ENCODE data around the gene ZBTB7C. TPM values are rescaled to one million over a fixed set of nuclear protein-coding genes. Genes with fewer than 3 reads are reported as not detected.

Gene ZBTB7C
- total RNA-seq, 1 donor from 2014 or later, result 0.61 TPM

DNA sequence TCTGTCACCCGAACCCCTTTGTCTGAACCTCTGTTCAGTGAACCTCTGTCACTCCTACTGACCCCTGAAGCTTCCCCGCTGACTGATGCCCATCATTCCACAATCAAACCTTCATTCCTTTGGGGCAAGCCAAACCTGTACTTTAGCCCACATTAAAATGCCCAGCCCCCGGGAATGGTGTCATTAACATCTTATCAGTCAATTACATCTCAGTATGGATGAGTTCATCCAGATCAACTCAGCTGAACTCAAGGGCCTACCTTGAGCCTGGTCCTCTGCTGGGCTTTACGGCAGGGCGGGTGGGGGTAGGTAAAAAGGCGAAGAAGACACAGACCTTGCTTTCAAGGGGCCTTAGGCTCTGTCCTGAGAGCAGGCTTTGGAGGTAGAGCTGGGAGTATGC lies 324.3 kb downstream of the ZBTB7C start:
- TF ChIP-seq, protein P1, sequence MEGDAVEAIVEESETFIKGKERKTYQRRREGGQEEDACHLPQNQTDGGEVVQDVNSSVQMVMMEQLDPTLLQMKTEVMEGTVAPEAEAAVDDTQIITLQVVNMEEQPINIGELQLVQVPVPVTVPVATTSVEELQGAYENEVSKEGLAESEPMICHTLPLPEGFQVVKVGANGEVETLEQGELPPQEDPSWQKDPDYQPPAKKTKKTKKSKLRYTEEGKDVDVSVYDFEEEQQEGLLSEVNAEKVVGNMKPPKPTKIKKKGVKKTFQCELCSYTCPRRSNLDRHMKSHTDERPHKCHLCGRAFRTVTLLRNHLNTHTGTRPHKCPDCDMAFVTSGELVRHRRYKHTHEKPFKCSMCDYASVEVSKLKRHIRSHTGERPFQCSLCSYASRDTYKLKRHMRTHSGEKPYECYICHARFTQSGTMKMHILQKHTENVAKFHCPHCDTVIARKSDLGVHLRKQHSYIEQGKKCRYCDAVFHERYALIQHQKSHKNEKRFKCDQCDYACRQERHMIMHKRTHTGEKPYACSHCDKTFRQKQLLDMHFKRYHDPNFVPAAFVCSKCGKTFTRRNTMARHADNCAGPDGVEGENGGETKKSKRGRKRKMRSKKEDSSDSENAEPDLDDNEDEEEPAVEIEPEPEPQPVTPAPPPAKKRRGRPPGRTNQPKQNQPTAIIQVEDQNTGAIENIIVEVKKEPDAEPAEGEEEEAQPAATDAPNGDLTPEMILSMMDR (conservative IDR thresholded peaks at IDR 0.05), result no peak
- H3K36me3 Mint-ChIP-seq (ENCODE audit: low read depth), result no peaks in the 10 kb centered on the region
- no peak overlapping the region for H3K27ac Mint-ChIP-seq (ENCODE audit: unreplicated experiment)
- peaks cover 6% of the 10 kb centered on the region for H3K4me1 Mint-ChIP-seq
- no peaks in the 10 kb centered on the region for H3K27me3 Mint-ChIP-seq (ENCODE audit: low read depth)
- no peak for DNase-seq (ENCODE audit: low read depth, low spot score)
- no peaks in the 10 kb centered on the region for H3K9me3 Mint-ChIP-seq
- H3K4me3 Mint-ChIP-seq, result no peak overlapping the region

DNA sequence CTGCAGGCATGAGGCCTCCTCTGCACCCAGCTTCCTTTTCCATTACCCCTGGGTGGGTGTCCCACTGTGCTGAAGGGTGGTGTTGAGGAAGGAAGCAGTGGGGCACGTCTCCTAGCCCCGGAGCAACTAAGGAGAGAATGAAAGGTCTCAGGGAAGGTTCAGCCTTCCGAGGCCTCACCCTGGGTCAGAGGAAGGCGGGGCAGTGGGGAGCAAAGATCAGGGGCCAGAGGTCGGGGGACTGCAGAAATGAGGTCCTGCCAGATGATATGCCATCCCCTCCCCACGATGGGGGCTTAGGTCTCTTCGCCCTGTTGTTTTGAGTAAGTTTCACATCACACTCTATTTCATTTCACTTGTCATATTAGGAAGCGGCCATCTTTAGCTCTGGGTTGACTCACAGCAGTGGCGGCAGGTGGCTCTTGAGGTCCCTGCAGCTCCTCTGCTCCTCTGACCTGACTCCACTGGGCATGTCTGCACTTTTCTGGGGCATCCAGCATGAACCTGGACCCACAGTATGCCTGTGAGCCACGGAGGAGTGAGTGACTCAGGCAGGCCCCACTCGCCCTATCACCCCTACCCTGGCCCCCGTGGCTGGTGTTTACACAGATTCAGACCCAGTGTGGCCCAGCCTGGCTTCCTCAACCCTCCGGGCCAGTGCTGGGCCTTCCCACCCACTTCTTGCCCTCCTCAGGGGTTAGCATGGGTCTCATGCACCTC lies 325.0 kb downstream of the ZBTB7C start:
- DNase-seq (ENCODE audit: low read depth, low spot score), result no peak
- H3K4me3 Mint-ChIP-seq, result no peak overlapping the region
- no peaks in the 10 kb centered on the region for H3K9me3 Mint-ChIP-seq
- peaks cover 6% of the 10 kb centered on the region for H3K4me1 Mint-ChIP-seq
- H3K27ac Mint-ChIP-seq (ENCODE audit: unreplicated experiment), result no peak overlapping the region
- TF ChIP-seq, protein P1 (conservative IDR thresholded peaks at IDR 0.05), result no peak
- H3K27me3 Mint-ChIP-seq (ENCODE audit: low read depth), result no peaks in the 10 kb centered on the region
- H3K36me3 Mint-ChIP-seq (ENCODE audit: low read depth), result no peaks in the 10 kb centered on the region

DNA sequence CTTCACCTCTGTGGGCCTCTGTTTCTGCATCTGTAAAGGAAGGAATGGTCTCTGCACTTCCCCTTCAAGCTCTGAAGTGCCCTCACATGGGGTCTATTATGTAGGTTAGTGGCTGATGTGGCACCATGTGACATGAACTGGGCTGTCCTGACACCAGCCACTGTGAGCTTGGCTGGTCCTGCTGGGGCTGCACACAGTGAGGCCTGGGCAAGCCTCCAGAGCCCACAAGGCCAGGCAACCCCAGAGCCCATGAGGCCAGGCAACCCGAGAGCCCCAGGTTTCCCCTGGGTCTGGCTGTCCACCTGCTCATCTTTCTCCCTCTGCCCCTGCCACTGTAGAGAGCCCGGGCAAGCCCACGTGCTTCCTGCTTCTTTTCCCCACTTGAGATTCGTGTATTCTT lies 328.6 kb downstream of the ZBTB7C start:
- Mint-ChIP-seq H3K9me3 (no peaks in the 10 kb centered on the region), H3K4me1 (peaks cover 6% of the 10 kb centered on the region), H3K27me3 (ENCODE audit: low read depth) (no peaks in the 10 kb centered on the region), H3K36me3 (ENCODE audit: low read depth) (no peaks in the 10 kb centered on the region), H3K27ac (ENCODE audit: unreplicated experiment) (no peak overlapping the region), H3K4me3 (no peak overlapping the region)
- no peak for DNase-seq (ENCODE audit: low read depth, low spot score)
- TF ChIP-seq, protein P1 (conservative IDR thresholded peaks at IDR 0.05), result no peak

DNA sequence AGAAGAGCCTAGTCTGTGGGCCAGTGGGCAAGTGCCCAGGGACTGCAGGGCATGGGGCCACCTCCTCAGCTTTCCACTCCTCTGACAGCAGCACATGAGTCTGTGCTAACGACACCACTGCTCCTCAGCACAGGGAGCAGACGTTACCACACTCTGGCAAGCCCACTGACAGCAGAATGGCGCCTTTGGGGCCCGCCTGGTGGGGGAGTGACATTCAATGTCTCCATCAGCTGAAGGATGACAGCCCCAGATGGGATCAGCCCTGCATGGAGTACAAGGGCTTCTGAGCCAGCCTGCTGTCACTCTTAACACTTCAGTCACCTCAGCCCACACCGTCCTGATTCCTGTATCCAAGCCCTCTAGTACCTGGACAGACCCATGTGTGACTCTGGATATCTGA lies 329.3 kb downstream of the ZBTB7C start:
- no peak for DNase-seq (ENCODE audit: low read depth, low spot score)
- Mint-ChIP-seq H3K27me3 (ENCODE audit: low read depth) (no peaks in the 10 kb centered on the region), H3K27ac (ENCODE audit: unreplicated experiment) (no peak overlapping the region), H3K36me3 (ENCODE audit: low read depth) (no peaks in the 10 kb centered on the region), H3K4me1 (peaks cover 6% of the 10 kb centered on the region), H3K9me3 (no peaks in the 10 kb centered on the region), H3K4me3 (no peak overlapping the region)
- TF ChIP-seq, protein P1 (conservative IDR thresholded peaks at IDR 0.05), result no peak

DNA sequence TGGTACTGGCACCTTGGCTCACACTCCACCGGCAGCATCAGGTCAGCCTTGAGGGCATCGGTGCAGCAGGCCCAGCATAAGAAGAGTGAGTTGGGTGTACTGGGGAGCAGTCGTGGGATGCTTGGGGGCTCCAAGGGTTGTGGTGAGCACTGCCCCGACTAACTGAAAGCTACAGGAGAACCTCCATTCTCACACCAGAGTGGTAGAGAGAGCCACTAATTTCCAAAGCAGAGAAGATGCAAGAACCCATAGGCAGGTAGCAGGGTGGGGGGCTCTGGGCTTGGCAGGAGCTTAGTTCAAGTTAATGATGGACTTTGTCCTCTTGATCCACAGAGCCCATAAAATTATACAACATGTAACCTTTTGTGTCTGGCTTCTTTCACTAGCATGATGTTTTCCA lies 330.7 kb downstream of the ZBTB7C start:
- H3K27me3 Mint-ChIP-seq (ENCODE audit: low read depth), result no peaks in the 10 kb centered on the region
- no peaks in the 10 kb centered on the region for H3K9me3 Mint-ChIP-seq
- no peak overlapping the region for H3K4me3 Mint-ChIP-seq
- H3K27ac Mint-ChIP-seq (ENCODE audit: unreplicated experiment), result no peak overlapping the region
- no peaks in the 10 kb centered on the region for H3K36me3 Mint-ChIP-seq (ENCODE audit: low read depth)
- DNase-seq (ENCODE audit: low read depth, low spot score), result no peak
- TF ChIP-seq, protein P1 (conservative IDR thresholded peaks at IDR 0.05), result no peak
- H3K4me1 Mint-ChIP-seq, result no peaks in the 10 kb centered on the region

All from neural crest cell (in vitro differentiated cells).